OCI-LY7 (cell line): ENCODE results near the gene PLEK. TPM values are rescaled to one million over a fixed set of nuclear protein-coding genes. Genes with fewer than 3 reads are reported as not detected.
"Not testable (repeated sequence)": the region's sequence is repeated elsewhere in the genome, so short reads cannot be mapped to it uniquely, and the experiment has no call there.

ENCODE experiments used
- BruUV-seq: library from RNA; stranded (reverse); fragments of 400-500 nt; replicated peaks from 2 replicates; lab custom pipeline; 2021; lab: Mats Ljungman, UMichigan
- CTCF ChIA-PET: fragments of 300-600 bp; sonication (Branson Sonifier 250); formaldehyde crosslinking; loops from one replicate; lab custom pipeline; 2022; ENCODE audit warnings: antibody characterized with exemption; ENCODE audit not compliant: unreplicated experiment; lab: Charles Lee
- POLR2A ChIA-PET: fragments of 300-600 bp; sonication (Branson Sonifier 250); formaldehyde crosslinking; loops from one replicate; lab custom pipeline; 2022; ENCODE audit warnings: antibody characterized with exemption; lab: Charles Lee
- DNase-seq: peaks from one replicate; pipeline ENCODE4 v3.0.0-alpha.2; 2015; ENCODE audit warnings: low spot score
- H2AFZ ChIP-seq: fragments of 200-600 bp; sonication (generic), shearing (Covaris generic); 2 replicates; pipeline ENCODE4 v1.6.1; 2014; ENCODE audit warnings: mild to moderate bottlenecking, antibody characterized with exemption, low read length, moderate library complexity
- H3K27ac ChIP-seq: fragments of 200-600 bp; sonication (generic); 2 replicates; pipeline ENCODE4 v1.5.1; 2014; ENCODE audit warnings: mixed run types, low read depth, mild to moderate bottlenecking, moderate library complexity, low read length, inconsistent platforms; ENCODE audit not compliant: poor library complexity, severe bottlenecking
- H3K36me3 ChIP-seq: fragments of 200-600 bp; sonication (generic); 2 replicates; pipeline ENCODE4 v1.6.1; 2014; ENCODE audit warnings: mild to moderate bottlenecking, antibody characterized with exemption, low read length, moderate library complexity, mixed read lengths; ENCODE audit not compliant: insufficient read depth
- H3K4me1 ChIP-seq: fragments of 200-600 bp; sonication (generic); 2 replicates; pipeline ENCODE4 v1.5.1; 2014; ENCODE audit warnings: mild to moderate bottlenecking, low read length; ENCODE audit not compliant: insufficient read depth, poor library complexity, severe bottlenecking
- H3K4me2 ChIP-seq: fragments of 200-600 bp; sonication (generic); 2 replicates; pipeline ENCODE4 v1.6.1; 2014; ENCODE audit warnings: mild to moderate bottlenecking, low read length
- H3K4me3 ChIP-seq: fragments of 200-600 bp; sonication (generic); 2 replicates; pipeline ENCODE4 v1.5.1; 2014; ENCODE audit warnings: mild to moderate bottlenecking, low read depth, low read length; ENCODE audit not compliant: poor library complexity, severe bottlenecking
- H3K79me2 ChIP-seq: fragments of 200-600 bp; sonication (generic); 2 replicates; pipeline ENCODE4 v1.6.1; 2016; ENCODE audit warnings: low read depth, mild to moderate bottlenecking, low read length, moderate library complexity, mixed read lengths; ENCODE audit not compliant: insufficient read depth
- H3K9me2 ChIP-seq: fragments of 200-600 bp; sonication (generic); 2 replicates; pipeline ENCODE4 v1.6.1; 2016; ENCODE audit warnings: mild to moderate bottlenecking, low read length, mixed read lengths; ENCODE audit not compliant: insufficient read depth
- H3K9me3 ChIP-seq: fragments of 200-600 bp; sonication (generic); 2 replicates; pipeline ENCODE4 v1.6.1; 2014; ENCODE audit warnings: mild to moderate bottlenecking, mixed run types, low read length, mixed read lengths
- H4K20me1 ChIP-seq: fragments of 200-600 bp; sonication (generic); 2 replicates; pipeline ENCODE4 v1.6.1; 2014; ENCODE audit warnings: mild to moderate bottlenecking, antibody characterized with exemption, low read length, moderate library complexity, mixed read lengths; ENCODE audit not compliant: insufficient read depth
- CTCF ChIP-seq: fragments of 200-600 bp; sonication (generic); conservative IDR thresholded peaks from 2 replicates; pipeline ENCODE4 v1.5.1; 2014; ENCODE audit warnings: mild to moderate bottlenecking, antibody characterized with exemption, low read length, moderate library complexity, mixed read lengths
- EZH2phosphoT487 ChIP-seq: fragments of 200-600 bp; sonication (generic); IDR thresholded peaks from 2 replicates; pipeline ENCODE4 v1.6.1; 2018; ENCODE audit warnings: low read depth, borderline replicate concordance, mild to moderate bottlenecking, mixed run types, antibody characterized with exemption, low read length, moderate library complexity, mixed read lengths
- intact Hi-C: fragments of 100-400 bp; cut with micrococcal nuclease; formaldehyde crosslinking; loops from one replicate; pipeline ENCODE4 v1.10.0; 2022; ENCODE audit not compliant: unreplicated experiment
- total RNA-seq, 2 experiments: library from RNA; depleted of rRNA in 1 of 2; stranded (reverse); fragments of >200 nt in 1 of 2; shearing (Covaris generic) in 1 of 2; gene quantifications; 2 replicates each; pipeline ENCODE4 v1.2.3, GENCODE V29; 2014 to 2022

The PLEK gene
- total RNA-seq, 2 experiments from 2014 or later, result 20.8 to 80.6 TPM

GRCh38 chr2:68391869-68392268 lies 26.8 kb downstream of the PLEK start:
- Histone ChIP-seq H3K4me1 (peaks cover 57% of the 10 kb centered on the region), H3K36me3 (peaks cover 86% of the 10 kb centered on the region), H3K79me2 (peaks cover 36% of the 10 kb centered on the region), H4K20me1 (no peaks in the 10 kb centered on the region), H3K27ac (no peak overlapping the region), H3K4me3 (peak overlapping the region; percentile 63), H2AFZ (no peak overlapping the region), H3K9me2 (no peaks in the 10 kb centered on the region), H3K4me2 (peak overlapping the region; percentile 69), H3K9me3 (no peaks in the 10 kb centered on the region)
- ChIA-PET POLR2A (interaction anchor here (0.6 to 1.2 kb wide), 2 partner anchors 8 to 19 kb away, joined by 3 to 8 read pairs; no protein-coding TSS in a partner anchor), CTCF (no interaction called here)
- DNase-seq, result no peak
- BruUV-seq, result no TSS peak
- intact Hi-C loops, result no loop called here
- TF ChIP-seq CTCF, result no peak

- H3K36me3 ChIP-seq, result peaks cover 76% of the 10 kb centered on the region
- intact Hi-C loops, result no loop called here
- peaks cover 15% of the 10 kb centered on the region for H3K4me1 ChIP-seq
- no TSS peak for BruUV-seq
- no peak for DNase-seq
- H4K20me1 ChIP-seq, result no peaks in the 10 kb centered on the region
- ChIA-PET POLR2A (interaction anchor here (0.9 kb wide), 1 partner anchor 15 kb away, joined by 3 read pairs; no protein-coding TSS in a partner anchor), CTCF (no interaction called here)
- H3K27ac ChIP-seq, result no peak overlapping the region
- no peaks in the 10 kb centered on the region for H3K9me3 ChIP-seq
- no peak overlapping the region for H2AFZ ChIP-seq
- no peaks in the 10 kb centered on the region for H3K9me2 ChIP-seq
- peaks cover 4% of the 10 kb centered on the region; the same call in 1 of the 2 replicates for H3K79me2 ChIP-seq
- no peak overlapping the region for H3K4me2 ChIP-seq
- no peak overlapping the region for H3K4me3 ChIP-seq
- TF ChIP-seq CTCF (no peak), EZH2phosphoT487 (no peak)
Measured at GRCh38 chr2:68396093-68396492, 31.0 kb downstream of the PLEK start.

DNA sequence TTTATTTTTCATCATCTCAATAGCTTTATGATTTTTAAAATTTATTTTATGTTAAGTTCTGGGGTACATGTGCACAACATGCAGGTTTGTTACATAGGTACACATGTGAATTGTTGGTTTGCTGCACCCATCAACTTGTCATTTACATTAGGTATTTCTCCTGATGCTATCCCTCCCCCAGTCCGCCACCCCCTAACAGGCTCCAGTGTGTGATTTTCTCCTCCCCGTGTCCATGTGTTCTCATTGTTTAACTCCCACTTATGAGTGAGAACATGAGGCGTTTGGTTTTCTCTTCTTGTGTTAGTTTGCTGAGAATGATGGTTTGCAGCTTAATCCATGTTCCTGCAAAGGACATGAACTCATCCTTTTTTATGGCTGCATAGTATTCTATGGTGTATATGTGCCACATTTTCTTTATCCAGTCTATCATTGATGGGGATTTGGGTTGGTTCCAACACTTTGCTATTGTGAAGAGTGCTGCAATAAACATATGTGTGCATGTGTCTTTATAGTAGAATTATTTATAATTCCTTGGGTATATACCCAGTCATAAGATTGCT lies 32.7 kb downstream of the PLEK start:
- H3K4me1 ChIP-seq, H3K79me2 ChIP-seq, H3K9me2 ChIP-seq, H3K4me2 ChIP-seq, H2AFZ ChIP-seq, H3K27ac ChIP-seq, intact Hi-C loops, CTCF ChIA-PET, H3K4me3 ChIP-seq, DNase-seq, H3K9me3 ChIP-seq, H4K20me1 ChIP-seq, BruUV-seq: not testable (repeated sequence)
- peaks cover 60% of the 10 kb centered on the region for H3K36me3 ChIP-seq
- POLR2A ChIA-PET, result interaction anchor here (1.6 kb wide), 1 partner anchor 19 kb away, joined by 3 read pairs; no protein-coding TSS in a partner anchor
